ENCODE measurements around the gene ERCC3.

Gene ERCC3

GRCh38 chr2:127310980-127311379, 17.0 kb upstream of the ERCC3 start:
- no peak for DNase-seq (ENCODE audit: low read depth)
- H3K4me3 ChIP-seq (ENCODE audit: low read depth, low read length) = no peak overlapping the region
- no peak for TF ChIP-seq CTCF (IDR thresholded peaks at IDR 0.05; ENCODE audit: low read depth, low read length, missing control alignments)

GRCh38 chr2:127309468-127309867, 15.5 kb upstream of the ERCC3 start:
- no peak for TF ChIP-seq CTCF (IDR thresholded peaks at IDR 0.05; ENCODE audit: low read depth, low read length, missing control alignments)
- DNase-seq (ENCODE audit: low read depth) = no peak
- no peak overlapping the region for H3K4me3 ChIP-seq (ENCODE audit: low read depth, low read length)

- no peak for DNase-seq (ENCODE audit: low read depth)
- TF ChIP-seq CTCF (IDR thresholded peaks at IDR 0.05; ENCODE audit: low read depth, low read length, missing control alignments) = no peak
- H3K4me3 ChIP-seq (ENCODE audit: low read depth, low read length) = no peak overlapping the region
Measured at GRCh38 chr2:127308586-127309138, 14.7 kb upstream of the ERCC3 start.

- no peak for TF ChIP-seq CTCF (IDR thresholded peaks at IDR 0.05; ENCODE audit: low read depth, low read length, missing control alignments)
- DNase-seq (ENCODE audit: low read depth) = no peak
- H3K4me3 ChIP-seq (ENCODE audit: low read depth, low read length) = no peak overlapping the region
Measured at GRCh38 chr2:127305990-127306585, 12.1 kb upstream of the ERCC3 start.

GRCh38 chr2:127302168-127302567, 8.2 kb upstream of the ERCC3 start:
- H3K4me3 ChIP-seq (ENCODE audit: low read depth, low read length) = no peak overlapping the region
- DNase-seq (ENCODE audit: low read depth) = no peak
- TF ChIP-seq CTCF (IDR thresholded peaks at IDR 0.05; ENCODE audit: low read depth, low read length, missing control alignments) = no peak

GRCh38 chr2:127293386-127293747, 577 bp downstream of the ERCC3 start:
- peak overlapping the region; percentile 91 for H3K4me3 ChIP-seq (ENCODE audit: low read depth, low read length)
- no peak for TF ChIP-seq CTCF (IDR thresholded peaks at IDR 0.05; ENCODE audit: low read depth, low read length, missing control alignments)
- no peak for DNase-seq (ENCODE audit: low read depth)

- no peak for DNase-seq (ENCODE audit: low read depth)
- no peak for TF ChIP-seq CTCF (IDR thresholded peaks at IDR 0.05; ENCODE audit: low read depth, low read length, missing control alignments)
- no peak overlapping the region for H3K4me3 ChIP-seq (ENCODE audit: low read depth, low read length)
Measured at GRCh38 chr2:127288274-127288673, 5.7 kb downstream of the ERCC3 start.
